Thymus (tissue), 11 donors: Measurements from ENCODE around the gene POLR1G. TPM values are rescaled to one million over a fixed set of nuclear protein-coding genes. Genes with fewer than 3 reads are reported as not detected.
"Not testable (repeated sequence)": the region's sequence is repeated elsewhere in the genome, so short reads cannot be mapped to it uniquely, and the experiment has no call there.

Source experiments
- DNase-seq, 9 donors: peaks; one replicate each; pipeline ENCODE4 v3.0.0-alpha.2; 2013; ENCODE audit warnings: low spot score in 9 of 9, low read depth in 6 of 9, missing footprints in 1 of 9
- H3K27ac ChIP-seq, 2 donors: one replicate each; pipeline ENCODE4 v1.5.1; 2013; ENCODE audit warnings: control low read depth in 1 of 2, low read depth in 1 of 2, low read length in 1 of 2, mild to moderate bottlenecking in 1 of 2, moderate library complexity in 1 of 2
- H3K27me3 ChIP-seq, 2 donors: one replicate each; pipeline ENCODE4 v1.5.1; 2013; ENCODE audit warnings: low read length in 1 of 2; ENCODE audit not compliant: control insufficient read depth in 2 of 2, insufficient read depth in 1 of 2
- H3K36me3 ChIP-seq, 2 donors: one replicate each; pipeline ENCODE4 v1.5.1; 2013; ENCODE audit warnings: low read length in 1 of 2, mild to moderate bottlenecking in 1 of 2, moderate library complexity in 1 of 2; ENCODE audit not compliant: control insufficient read depth in 2 of 2, insufficient read depth in 2 of 2
- H3K4me1 ChIP-seq, 2 donors: one replicate each; pipeline ENCODE4 v1.5.1; 2013; ENCODE audit warnings: low read length in 2 of 2; ENCODE audit not compliant: control insufficient read depth in 2 of 2, insufficient read depth in 2 of 2
- H3K4me3 ChIP-seq, 2 donors: one replicate each; pipeline ENCODE4 v1.5.1; 2013; ENCODE audit warnings: low read length in 2 of 2, control low read depth in 1 of 2, mild to moderate bottlenecking in 1 of 2
- H3K9me3 ChIP-seq, 2 donors: one replicate each; pipeline ENCODE4 v1.5.1; 2013; ENCODE audit warnings: low read length in 1 of 2, mild to moderate bottlenecking in 1 of 2; ENCODE audit not compliant: control insufficient read depth in 2 of 2, insufficient read depth in 1 of 2
- WGBS: extraction: QIAGEN DNeasy Blood & Tissue Kit; methylation state at CpG from one replicate; pipeline ENCODE4 v1.1.7; 2013; 5-methylcytosine and 5-hydroxymethylcytosine counted together
- polyA plus RNA-seq: library from polyadenylated mRNA; stranded (reverse); fragments of 200-250 nt; gene quantifications from one replicate; pipeline ENCODE4 v1.2.3, GENCODE V29; 2013
- total RNA-seq: library from RNA; stranded (reverse); fragments of 120-200 nt; gene quantifications from one replicate; pipeline ENCODE4 v1.2.4, GENCODE V29; 2013
- donor health status: healthy.

The POLR1G gene
- total and polyA plus RNA-seq, 2 donors = 1.8 to 5.8 TPM

DNA sequence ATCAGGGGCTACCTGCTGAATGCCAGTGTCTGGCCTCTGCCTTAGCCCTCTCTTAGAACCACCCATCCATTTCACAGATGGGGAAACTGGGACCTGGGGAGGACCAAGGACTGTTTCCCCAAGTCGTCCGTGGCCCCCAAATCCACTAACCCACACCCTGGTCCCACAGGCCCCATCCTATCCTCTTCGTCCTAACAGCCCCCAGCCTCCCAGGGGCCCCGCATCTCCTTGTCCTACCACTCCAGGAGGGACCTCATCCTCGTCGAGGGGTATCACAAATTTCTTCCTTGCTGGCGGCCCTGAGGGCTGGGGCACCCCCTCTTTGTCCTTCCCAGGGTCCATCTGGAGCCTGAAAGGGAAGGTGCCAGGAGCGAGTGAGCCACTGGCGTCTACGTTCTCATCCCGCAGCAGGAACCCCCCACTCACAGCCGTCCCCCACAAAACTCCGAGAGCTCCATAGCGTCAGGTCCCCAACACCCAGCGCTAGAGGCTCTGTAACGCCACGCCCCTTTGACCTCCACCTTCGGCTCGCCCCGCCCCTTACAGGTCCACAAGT is 16.7 kb downstream of the POLR1G start:
- Histone ChIP-seq H3K27me3 (peaks cover 5 to 16% of the 10 kb centered on the region in 2 donors), H3K4me1 (peaks cover 15 to 39% of the 10 kb centered on the region in 2 donors), H3K9me3 (no peaks in the 10 kb centered on the region), H3K27ac (peak overlapping the region in 1 of 2 donors; percentile 83), H3K36me3 (peaks cover 6 to 9% of the 10 kb centered on the region in 2 donors), H3K4me3 (peak overlapping the region; percentile 64 to 77)
- 26% methylated on average over 20 of the region's 20 CpGs for WGBS
- peak in 1 of 9 donors; percentile 68 for DNase-seq

DNA sequence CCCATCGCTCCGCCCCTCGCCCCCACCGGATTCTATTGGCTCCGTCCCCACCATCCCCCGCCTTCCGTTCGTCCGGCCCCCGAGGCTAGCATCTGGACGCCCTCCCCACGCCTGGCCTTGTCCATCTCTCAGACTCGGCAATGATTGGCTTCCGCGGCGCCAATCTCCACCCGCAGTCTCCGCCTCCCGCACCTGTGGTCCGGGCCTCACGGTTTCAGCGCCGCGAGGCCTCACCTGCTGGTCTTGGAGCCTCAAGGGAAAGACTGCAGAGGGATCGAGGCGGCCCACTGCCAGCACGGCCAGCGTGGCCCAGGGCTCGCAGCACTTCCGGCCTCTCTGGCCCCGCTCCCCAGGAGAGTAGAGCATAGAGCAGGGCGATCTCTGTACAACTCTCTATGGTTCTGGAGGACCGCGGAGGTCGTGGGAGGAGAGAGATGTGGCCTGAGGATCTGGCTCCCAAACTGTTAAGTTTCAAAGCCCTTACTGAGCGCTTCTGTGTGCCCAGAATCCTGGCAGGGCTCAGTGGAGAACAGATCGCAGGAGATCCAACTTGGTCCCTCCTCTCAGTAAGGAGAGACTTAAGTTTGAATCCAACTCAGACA is 17.2 kb downstream of the POLR1G start, which contains the start of gene ERCC1:
Gene ERCC1 (minus strand): TSS at position 329 of the 602 bp plus-strand sequence. CDS start 543 bp downstream, outside the sequence.
- Histone ChIP-seq H3K4me3 (peak within 1 kb of the TSS; percentile 64 to 77), H3K27ac (peak within 1 kb of the TSS; percentile 64 to 83), H3K27me3 (peaks cover 11 to 22% of the 10 kb centered on the region in 2 donors), H3K36me3 (peaks cover 6 to 9% of the 10 kb centered on the region in 2 donors), H3K4me1 (peaks cover 17 to 41% of the 10 kb centered on the region in 2 donors), H3K9me3 (no peaks in the 10 kb centered on the region)
- WGBS = under 1% methylated on average over 37 of the region's 37 CpGs
- DNase-seq = peak in 5 of 9 donors; percentile 51 to 82 (median 70)

DNA sequence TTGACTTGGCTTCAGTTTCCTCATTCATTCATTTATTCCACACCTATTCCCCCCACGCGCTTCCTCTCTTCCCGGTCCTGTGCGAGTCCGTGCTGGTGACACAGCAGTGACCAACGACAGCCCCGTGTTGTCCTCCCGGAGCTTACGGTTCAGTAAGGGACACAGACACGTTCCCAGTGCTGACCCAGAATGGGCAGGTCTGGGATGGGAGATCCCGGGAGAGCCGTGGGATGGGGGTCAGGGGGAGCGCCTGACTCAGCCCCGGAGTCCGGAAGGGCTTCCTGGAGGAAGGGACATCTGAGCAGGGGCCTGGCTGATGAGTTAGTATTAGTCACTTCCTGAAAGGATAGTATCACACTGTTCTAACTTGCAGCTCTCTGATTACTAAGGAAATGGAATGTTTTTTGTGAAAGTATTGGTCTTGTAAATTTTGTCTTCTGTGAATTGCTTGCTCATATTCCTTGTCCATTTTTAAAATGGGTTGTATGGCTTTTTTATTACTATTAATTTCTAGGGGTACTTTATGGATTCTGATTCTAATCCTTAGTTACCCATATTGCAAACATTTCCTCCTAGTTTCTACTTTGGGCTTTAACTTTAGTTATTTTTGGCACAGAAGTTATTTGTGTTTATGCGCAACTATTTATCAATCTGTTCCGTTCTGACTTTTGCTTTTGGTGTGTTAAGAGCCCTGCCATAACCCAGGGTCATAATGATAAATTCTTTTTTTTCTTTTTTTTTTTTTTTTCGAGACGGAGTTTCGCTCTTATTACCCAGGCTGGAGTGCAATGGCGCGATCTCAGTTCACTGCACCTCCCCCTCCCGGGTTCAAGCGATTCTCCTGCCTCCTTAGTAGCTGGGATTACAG is 18.0 kb downstream of the POLR1G start:
- Histone ChIP-seq H3K4me3 (peak overlapping the region; percentile 64 to 77), H3K4me1 (peaks cover 16 to 34% of the 10 kb centered on the region in 2 donors), H3K27ac (peak overlapping the region; percentile 64 to 83), H3K36me3 (peaks cover 6 to 9% of the 10 kb centered on the region in 2 donors), H3K9me3 (no peaks in the 10 kb centered on the region), H3K27me3 (peaks cover 17 to 29% of the 10 kb centered on the region in 2 donors)
- DNase-seq = no peak
- WGBS = 48% methylated on average over 24 of the region's 24 CpGs

DNA sequence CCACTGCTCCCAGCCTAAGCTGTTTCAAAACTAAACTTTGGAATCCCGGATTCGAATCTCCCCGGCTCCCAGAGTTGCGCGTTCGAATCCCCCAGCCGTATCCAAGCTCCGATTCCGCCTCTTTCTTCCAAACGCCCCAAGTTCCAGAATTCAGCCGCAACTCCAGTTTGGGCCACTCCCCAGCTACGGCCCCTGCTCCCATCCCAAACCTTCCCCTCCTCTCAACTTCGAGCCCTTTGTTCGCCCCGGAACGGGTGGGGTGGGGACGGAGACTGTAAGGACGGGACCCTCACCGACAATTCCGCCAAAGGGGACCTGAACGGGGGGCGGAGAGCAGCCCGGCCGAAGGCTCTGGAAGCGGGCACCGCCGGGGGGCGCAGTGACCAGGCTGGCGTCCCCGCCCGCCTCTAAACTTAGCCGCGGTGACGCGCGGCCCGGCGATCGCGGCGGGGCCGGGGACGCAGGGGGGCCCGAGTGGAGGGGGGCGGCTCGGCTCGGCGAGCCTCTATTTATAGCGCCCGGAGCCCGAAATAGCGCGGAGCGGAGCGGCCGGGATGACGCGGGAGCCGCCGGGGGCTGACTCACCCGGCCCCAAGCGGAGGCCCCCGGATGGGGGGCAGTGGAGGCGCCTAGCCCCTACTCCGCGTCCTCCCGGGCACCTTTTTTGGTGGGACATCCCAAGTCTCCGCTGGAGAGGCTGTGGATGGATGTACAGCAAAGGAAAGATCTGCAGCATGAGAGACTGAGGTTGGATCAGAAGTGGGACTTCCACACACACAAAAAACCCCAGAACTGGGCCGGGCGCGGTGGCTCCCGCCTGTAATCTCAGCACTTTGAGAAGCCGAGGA is 22.2 kb downstream of the POLR1G start:
- Histone ChIP-seq H3K36me3 (no peaks in the 10 kb centered on the region), H3K4me3 (peak overlapping the region in 1 of 2 donors; percentile 17), H3K27ac (no peak overlapping the region), H3K9me3 (no peaks in the 10 kb centered on the region), H3K4me1 (peaks cover 7 to 15% of the 10 kb centered on the region in 2 donors), H3K27me3 (peaks cover 22 to 51% of the 10 kb centered on the region in 2 donors)
- DNase-seq = no peak
- WGBS = 5% methylated on average over 73 of the region's 73 CpGs

DNA sequence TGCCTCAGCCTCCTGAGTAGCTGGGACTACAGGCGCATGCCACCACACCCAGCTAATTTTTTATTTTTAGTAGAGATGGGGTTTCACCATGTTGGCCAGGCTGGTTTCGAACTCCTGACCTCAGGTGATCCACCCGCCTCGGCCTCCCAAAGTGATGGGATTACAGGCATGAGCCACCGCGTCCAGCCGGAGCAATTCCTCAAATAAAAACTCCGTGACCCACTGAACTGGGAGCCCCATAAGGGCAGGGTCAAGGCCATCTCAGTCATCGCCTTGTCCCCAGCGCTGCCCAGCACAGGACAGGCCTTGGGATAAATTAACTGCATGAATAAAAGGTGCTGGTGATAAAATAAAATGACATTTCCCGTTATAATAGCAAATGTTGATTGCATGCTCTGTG is 23.5 kb downstream of the POLR1G start:
- WGBS = 93% methylated on average over 11 of the region's 11 CpGs
- not testable (repeated sequence) for H3K27ac ChIP-seq, H3K36me3 ChIP-seq

DNA sequence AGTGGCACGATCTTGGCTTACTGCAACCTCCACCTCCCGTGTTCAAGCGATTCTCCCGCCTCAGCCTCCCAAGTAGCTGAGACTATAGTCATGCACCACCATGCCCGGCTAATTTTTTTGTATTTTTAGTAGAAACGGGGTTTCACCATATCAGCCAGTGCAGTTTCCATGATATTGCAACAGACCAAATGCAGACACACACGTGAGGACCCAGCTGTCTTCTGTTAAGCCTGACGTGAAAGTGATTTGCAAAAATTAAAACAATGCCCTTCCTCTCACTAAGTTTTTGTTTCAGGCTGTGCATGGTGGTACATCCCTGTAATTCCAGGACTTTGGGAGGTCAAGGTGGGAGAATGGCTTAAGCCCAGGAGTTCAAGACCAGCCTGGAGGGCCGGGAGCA is 24.6 kb downstream of the POLR1G start:
- WGBS = 62% methylated on average over 9 of the region's 9 CpGs
- not testable (repeated sequence) for H3K9me3 ChIP-seq, H3K36me3 ChIP-seq, H3K4me3 ChIP-seq, DNase-seq, H3K4me1 ChIP-seq, H3K27ac ChIP-seq
- peaks cover 22 to 51% of the 10 kb centered on the region in 2 donors for H3K27me3 ChIP-seq

More for the DNA sequence above, 23.5 kb downstream of the POLR1G start:
- H3K4me1 ChIP-seq, H3K9me3 ChIP-seq, H3K4me3 ChIP-seq, DNase-seq: not testable (repeated sequence)
- peaks cover 22 to 51% of the 10 kb centered on the region in 2 donors for H3K27me3 ChIP-seq

DNA sequence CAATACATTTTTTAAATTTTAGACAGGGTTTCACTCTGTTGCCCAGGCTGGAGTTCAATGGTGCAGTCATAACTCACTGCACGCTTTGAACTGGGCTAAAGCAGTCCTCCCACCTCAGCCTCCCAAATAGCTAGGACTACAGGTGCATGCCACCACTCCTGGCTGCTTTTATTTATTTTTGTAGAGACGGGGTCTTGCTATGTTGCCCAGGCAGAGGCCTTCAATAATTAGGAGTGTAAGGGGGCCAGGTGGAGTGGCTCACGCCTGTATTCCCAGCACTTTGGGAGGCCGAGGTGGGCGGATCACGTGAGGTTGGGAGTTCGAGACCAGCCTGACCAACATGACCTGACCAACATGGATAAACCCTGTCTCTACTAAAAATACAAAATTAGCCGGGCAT is 26.1 kb downstream of the POLR1G start:
- DNase-seq, H3K27ac ChIP-seq, H3K9me3 ChIP-seq, H3K4me3 ChIP-seq, H3K4me1 ChIP-seq, H3K36me3 ChIP-seq: not testable (repeated sequence)
- H3K27me3 ChIP-seq = peaks cover 21 to 40% of the 10 kb centered on the region in 2 donors
- 88% methylated on average over 8 of the region's 8 CpGs for WGBS

DNA sequence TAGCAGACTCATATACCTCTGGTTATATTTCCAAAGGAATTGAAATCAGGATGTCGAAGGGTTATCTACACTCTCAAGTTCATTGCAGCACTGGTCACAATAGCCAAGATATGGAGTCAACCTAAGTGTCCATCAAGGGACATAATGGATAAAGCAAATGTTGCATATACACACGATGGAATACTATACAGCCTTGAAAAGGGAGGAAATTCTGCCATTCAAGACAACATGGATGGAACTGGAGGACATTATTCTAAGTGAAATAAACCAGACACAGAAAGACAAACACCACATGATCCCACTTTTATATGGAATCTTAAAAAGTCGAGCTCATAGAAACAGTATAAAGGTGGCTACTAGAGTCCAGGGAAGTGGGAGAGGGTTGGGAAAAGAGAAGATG is 30.9 kb downstream of the POLR1G start:
- H3K27me3 ChIP-seq = peaks cover 2 to 20% of the 10 kb centered on the region in 2 donors
- H3K9me3 ChIP-seq = no peaks in the 10 kb centered on the region
- H3K36me3 ChIP-seq = no peaks in the 10 kb centered on the region
- H3K27ac ChIP-seq = no peak overlapping the region
- 90% methylated on average over 3 of the region's 3 CpGs for WGBS
- DNase-seq = no peak
- H3K4me3 ChIP-seq = no peak overlapping the region
- H3K4me1 ChIP-seq = peaks cover 0 to 11% of the 10 kb centered on the region in 2 donors
